Nephron (organoid): ENCODE data around the gene LPCAT2.
A peak's percentile ranks its signal among the peaks of the same experiment; 100 is the strongest.

Experiments used
- H3K27ac Mint-ChIP-seq, 3 experiments: 2 replicates each; pipeline ENCODE4 v1.8.0; 2020; ENCODE audit warnings: mixed read lengths in 3 of 3, mild to moderate bottlenecking in 2 of 3, moderate library complexity in 1 of 3
- H3K27me3 Mint-ChIP-seq: 2 replicates; pipeline ENCODE4 v1.8.0; 2021; ENCODE audit warnings: low read depth, mild to moderate bottlenecking, moderate library complexity, mixed read lengths
- H3K36me3 Mint-ChIP-seq: 2 replicates; pipeline ENCODE4 v1.8.0; 2020; ENCODE audit warnings: low read depth, mixed read lengths
- H3K4me1 Mint-ChIP-seq: 2 replicates; pipeline ENCODE4 v1.8.0; 2020; ENCODE audit warnings: mixed read lengths
- H3K4me3 Mint-ChIP-seq, 3 experiments: 2 replicates each; pipeline ENCODE4 v1.8.0; 2020; ENCODE audit warnings: mild to moderate bottlenecking in 3 of 3, mixed read lengths in 3 of 3, moderate library complexity in 2 of 3
- H3K9me3 Mint-ChIP-seq: 2 replicates; pipeline ENCODE4 v1.8.0; 2020; ENCODE audit warnings: mixed read lengths
- CTCF ChIP-seq, 3 experiments: fragments of 200-600 bp; sonication (generic); IDR thresholded peaks; one replicate each; pipeline ENCODE4 v1.5.0; 2021; ENCODE audit warnings: antibody characterized with exemption in 3 of 3; ENCODE audit not compliant: unreplicated experiment in 3 of 3

Gene LPCAT2

GRCh38 chr16:55478827-55479429 lies 29.9 kb upstream of the LPCAT2 start, which contains the start of gene MMP2:
Gene MMP2, plus strand, starts transcription at chr16:55479198. Its CDS starts 282 bp downstream, at chr16:55479480.
- Mint-ChIP-seq H3K9me3 (no peaks in the 10 kb centered on the region), H3K27me3 (peaks cover 31% of the 10 kb centered on the region), H3K36me3 (peaks cover 10% of the 10 kb centered on the region), H3K4me3 (peak within 1 kb of the TSS; percentile 90 to 98 (median 98)), H3K4me1 (peaks cover 33% of the 10 kb centered on the region), H3K27ac (peak within 1 kb of the TSS; percentile 89 to 95 (median 95))
- TF ChIP-seq CTCF (IDR thresholded peaks at IDR 0.05; ENCODE audit: unreplicated experiment in 3 of 3) = no peak

DNA sequence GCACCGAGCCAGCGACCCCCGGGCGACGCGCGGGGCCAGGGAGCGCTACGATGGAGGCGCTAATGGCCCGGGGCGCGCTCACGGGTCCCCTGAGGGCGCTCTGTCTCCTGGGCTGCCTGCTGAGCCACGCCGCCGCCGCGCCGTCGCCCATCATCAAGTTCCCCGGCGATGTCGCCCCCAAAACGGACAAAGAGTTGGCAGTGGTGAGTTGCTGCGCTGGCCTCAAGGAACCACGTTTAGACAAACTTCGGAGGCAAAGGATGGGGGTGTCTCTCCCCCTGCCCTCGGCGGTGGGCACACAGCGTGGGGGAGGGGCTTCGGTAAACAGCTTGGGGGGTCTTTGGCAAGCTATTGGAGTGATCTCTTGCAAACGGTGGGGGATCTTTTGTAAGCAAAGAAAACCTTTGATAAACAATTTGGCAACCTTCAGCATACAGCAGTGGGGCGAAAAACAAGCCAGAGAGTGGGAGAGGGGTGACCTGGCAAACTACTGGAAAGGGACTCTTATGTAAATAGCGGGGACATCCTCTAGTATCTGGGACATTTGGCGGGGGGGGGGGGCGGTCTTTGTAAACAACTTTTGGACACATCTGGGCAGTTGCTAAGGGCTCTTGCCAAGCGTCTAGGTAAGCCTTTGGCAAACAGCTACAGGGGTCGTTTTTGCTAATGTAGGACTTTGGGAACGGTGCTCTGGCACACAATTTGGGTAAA lies 29.3 kb upstream of the LPCAT2 start:
- no peak for TF ChIP-seq CTCF (IDR thresholded peaks at IDR 0.05; ENCODE audit: unreplicated experiment in 3 of 3)
- Mint-ChIP-seq H3K36me3 (peaks cover 17% of the 10 kb centered on the region), H3K27me3 (peaks cover 31% of the 10 kb centered on the region), H3K4me1 (peaks cover 33% of the 10 kb centered on the region), H3K27ac (peak overlapping the region; percentile 89 to 95 (median 95)), H3K9me3 (no peaks in the 10 kb centered on the region), H3K4me3 (peak overlapping the region; percentile 90 to 98 (median 98))

- H3K27me3 Mint-ChIP-seq = peaks cover 31% of the 10 kb centered on the region
- no peak for TF ChIP-seq CTCF (IDR thresholded peaks at IDR 0.05; ENCODE audit: unreplicated experiment in 3 of 3)
- peak overlapping the region; percentile 90 to 98 (median 98) for H3K4me3 Mint-ChIP-seq
- peak overlapping the region; percentile 89 to 95 (median 95) for H3K27ac Mint-ChIP-seq
- no peaks in the 10 kb centered on the region for H3K9me3 Mint-ChIP-seq
- H3K4me1 Mint-ChIP-seq = peaks cover 33% of the 10 kb centered on the region
- H3K36me3 Mint-ChIP-seq = peaks cover 21% of the 10 kb centered on the region
Observed at GRCh38 chr16:55480228-55480655, 28.6 kb upstream of the LPCAT2 start.

DNA sequence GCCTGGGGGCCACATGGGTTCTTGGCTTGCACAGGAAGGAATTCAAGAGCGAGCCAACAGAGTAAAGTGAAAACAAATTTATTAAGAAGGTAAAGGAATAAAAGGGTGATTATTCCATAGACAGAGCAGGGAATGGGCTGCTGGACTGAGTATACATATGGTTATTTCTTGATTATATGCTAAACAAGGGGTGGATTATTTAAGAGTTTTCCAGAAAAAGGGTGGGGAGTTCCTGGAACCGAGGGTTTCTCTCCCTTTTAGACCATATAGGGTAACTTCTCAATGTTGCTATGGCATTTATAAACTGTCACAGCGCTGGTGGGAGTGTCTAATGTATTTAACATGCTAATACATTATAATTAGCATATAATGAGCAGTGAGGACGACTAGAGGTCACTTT lies 27.8 kb upstream of the LPCAT2 start:
- no peak for TF ChIP-seq CTCF (IDR thresholded peaks at IDR 0.05; ENCODE audit: unreplicated experiment in 3 of 3)
- H3K27ac Mint-ChIP-seq = peak overlapping the region in 1 of 3 experiments; percentile 47
- no peaks in the 10 kb centered on the region for H3K9me3 Mint-ChIP-seq
- peak overlapping the region; percentile 90 to 98 (median 98) for H3K4me3 Mint-ChIP-seq
- H3K36me3 Mint-ChIP-seq = peaks cover 27% of the 10 kb centered on the region
- H3K27me3 Mint-ChIP-seq = peaks cover 31% of the 10 kb centered on the region
- H3K4me1 Mint-ChIP-seq = peaks cover 26% of the 10 kb centered on the region

- no peak overlapping the region for H3K27ac Mint-ChIP-seq
- H3K27me3 Mint-ChIP-seq = peaks cover 31% of the 10 kb centered on the region
- TF ChIP-seq CTCF (IDR thresholded peaks at IDR 0.05; ENCODE audit: unreplicated experiment in 3 of 3) = no peak
- H3K36me3 Mint-ChIP-seq = peaks cover 37% of the 10 kb centered on the region
- no peaks in the 10 kb centered on the region for H3K9me3 Mint-ChIP-seq
- peaks cover 24% of the 10 kb centered on the region for H3K4me1 Mint-ChIP-seq
- H3K4me3 Mint-ChIP-seq = peak overlapping the region; percentile 4 to 66 (median 57)
Observed at GRCh38 chr16:55482056-55482455, 26.8 kb upstream of the LPCAT2 start.
